ENCODE data around the gene CUX1.

Gene CUX1

GRCh38 chr7:101940830-101941229 lies 123.4 kb downstream of the CUX1 start:
- DNase-seq = no peak

- DNase-seq = no peak
Observed at GRCh38 chr7:101941481-101942383, 124.3 kb downstream of the CUX1 start.

GRCh38 chr7:101942603-101943210 lies 125.3 kb downstream of the CUX1 start:
- no peak for DNase-seq

- no peak for DNase-seq
Observed at GRCh38 chr7:101943306-101943705, 125.9 kb downstream of the CUX1 start.

GRCh38 chr7:101943889-101944600 lies 126.6 kb downstream of the CUX1 start:
- DNase-seq = no peak

- DNase-seq = no peak
Observed at GRCh38 chr7:101944611-101945010, 127.2 kb downstream of the CUX1 start.

GRCh38 chr7:101945034-101945758 lies 127.8 kb downstream of the CUX1 start:
- DNase-seq = no peak

- DNase-seq = no peak
Observed at GRCh38 chr7:101947899-101948298, 130.5 kb downstream of the CUX1 start.

GRCh38 chr7:101948650-101949049 lies 131.2 kb downstream of the CUX1 start:
- no peak for DNase-seq

GRCh38 chr7:101950450-101951119 lies 133.2 kb downstream of the CUX1 start:
- no peak for DNase-seq

GRCh38 chr7:101951757-101952156 lies 134.3 kb downstream of the CUX1 start:
- DNase-seq = no peak

GRCh38 chr7:101952355-101953247 lies 135.2 kb downstream of the CUX1 start:
- no peak for DNase-seq

- no peak for DNase-seq
Observed at GRCh38 chr7:101953248-101953819, 135.9 kb downstream of the CUX1 start.

- DNase-seq = no peak
Observed at GRCh38 chr7:101954499-101954898, 137.1 kb downstream of the CUX1 start.

- no peak for DNase-seq
Observed at GRCh38 chr7:101956130-101956529, 138.7 kb downstream of the CUX1 start.

- no peak for DNase-seq
Observed at GRCh38 chr7:101957744-101958525, 140.5 kb downstream of the CUX1 start.

GRCh38 chr7:101959342-101959741 lies 141.9 kb downstream of the CUX1 start:
- no peak for DNase-seq

GRCh38 chr7:101959829-101960228 lies 142.4 kb downstream of the CUX1 start:
- DNase-seq = no peak

- no peak for DNase-seq
Observed at GRCh38 chr7:101960323-101960722, 142.9 kb downstream of the CUX1 start.

Data from activated CD4-positive, alpha-beta T cell treated with anti-CD3 and anti-CD28 coated beads, Interleukin-2, amount 50 U/mL, for 1 hour (primary cell).